ENCODE measurements around the gene ANKS1B. TPM values are rescaled to one million over a fixed set of nuclear protein-coding genes. Genes with fewer than 3 reads are reported as not detected.

Gene ANKS1B
- total RNA-seq, 2 donors from 2014 or later = 45.5 to 65.9 TPM

DNA sequence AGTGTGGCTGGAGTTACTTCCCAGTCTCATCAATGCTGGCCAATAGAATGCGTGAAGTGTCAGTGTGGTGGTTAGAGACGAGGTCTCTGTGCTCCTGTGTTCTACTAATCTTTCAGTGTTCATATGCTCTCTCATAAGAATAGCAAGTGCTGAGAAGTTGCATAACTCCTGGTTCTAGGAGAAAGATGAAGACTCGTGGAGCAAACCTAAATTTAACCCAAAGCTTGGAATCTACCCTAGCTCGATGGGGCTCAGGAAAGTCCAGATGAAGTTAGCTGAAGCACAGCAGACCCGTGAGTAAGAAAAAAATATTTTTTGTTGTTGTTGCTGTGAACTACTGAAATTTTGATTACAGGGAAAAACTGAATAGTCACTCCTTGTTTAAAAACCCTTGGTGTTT, 927.1 kb downstream of the ANKS1B start:
- H3K27ac ChIP-seq = no peak overlapping the region
- H3K4me3 ChIP-seq = no peak overlapping the region
- no peak for ATAC-seq (ENCODE audit: insufficient number of reproducible peaks, low FRiP score, low read depth)
- no peaks in the 10 kb centered on the region for H3K27me3 ChIP-seq (replicated peaks; ENCODE audit: insufficient read depth)
- H3K9me3 ChIP-seq = no peaks in the 10 kb centered on the region
- no peak for DNase-seq (ENCODE audit: low spot score)
- H3K36me3 ChIP-seq = no peaks in the 10 kb centered on the region
- no peaks in the 10 kb centered on the region for H3K4me1 ChIP-seq (ENCODE audit: control insufficient read depth in 1 of 2, low read depth in 2 of 2)
- TF ChIP-seq, protein P1, sequence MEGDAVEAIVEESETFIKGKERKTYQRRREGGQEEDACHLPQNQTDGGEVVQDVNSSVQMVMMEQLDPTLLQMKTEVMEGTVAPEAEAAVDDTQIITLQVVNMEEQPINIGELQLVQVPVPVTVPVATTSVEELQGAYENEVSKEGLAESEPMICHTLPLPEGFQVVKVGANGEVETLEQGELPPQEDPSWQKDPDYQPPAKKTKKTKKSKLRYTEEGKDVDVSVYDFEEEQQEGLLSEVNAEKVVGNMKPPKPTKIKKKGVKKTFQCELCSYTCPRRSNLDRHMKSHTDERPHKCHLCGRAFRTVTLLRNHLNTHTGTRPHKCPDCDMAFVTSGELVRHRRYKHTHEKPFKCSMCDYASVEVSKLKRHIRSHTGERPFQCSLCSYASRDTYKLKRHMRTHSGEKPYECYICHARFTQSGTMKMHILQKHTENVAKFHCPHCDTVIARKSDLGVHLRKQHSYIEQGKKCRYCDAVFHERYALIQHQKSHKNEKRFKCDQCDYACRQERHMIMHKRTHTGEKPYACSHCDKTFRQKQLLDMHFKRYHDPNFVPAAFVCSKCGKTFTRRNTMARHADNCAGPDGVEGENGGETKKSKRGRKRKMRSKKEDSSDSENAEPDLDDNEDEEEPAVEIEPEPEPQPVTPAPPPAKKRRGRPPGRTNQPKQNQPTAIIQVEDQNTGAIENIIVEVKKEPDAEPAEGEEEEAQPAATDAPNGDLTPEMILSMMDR (IDR thresholded peaks at IDR 0.05) = no peak

DNA sequence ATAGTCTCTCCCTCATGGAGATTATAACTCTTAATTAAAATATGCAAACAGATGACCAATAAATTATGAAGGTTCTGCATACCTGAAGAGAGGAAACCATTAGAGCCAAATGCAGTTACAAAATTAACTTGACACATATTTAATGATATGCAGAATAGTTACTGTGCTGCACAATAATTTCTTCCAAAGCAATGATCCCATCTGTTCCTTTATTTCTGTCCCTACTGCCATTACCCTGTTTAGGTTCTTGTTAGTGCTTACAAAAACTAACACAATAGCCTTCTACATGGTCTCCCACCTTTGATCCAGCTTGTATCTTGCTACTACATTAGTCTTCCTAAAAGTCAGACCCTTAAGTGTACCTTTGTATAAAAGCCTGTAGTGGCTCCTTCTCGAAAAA, 928.5 kb downstream of the ANKS1B start:
- TF ChIP-seq, protein P1 (IDR thresholded peaks at IDR 0.05) = no peak
- no peak overlapping the region for H3K4me3 ChIP-seq

DNA sequence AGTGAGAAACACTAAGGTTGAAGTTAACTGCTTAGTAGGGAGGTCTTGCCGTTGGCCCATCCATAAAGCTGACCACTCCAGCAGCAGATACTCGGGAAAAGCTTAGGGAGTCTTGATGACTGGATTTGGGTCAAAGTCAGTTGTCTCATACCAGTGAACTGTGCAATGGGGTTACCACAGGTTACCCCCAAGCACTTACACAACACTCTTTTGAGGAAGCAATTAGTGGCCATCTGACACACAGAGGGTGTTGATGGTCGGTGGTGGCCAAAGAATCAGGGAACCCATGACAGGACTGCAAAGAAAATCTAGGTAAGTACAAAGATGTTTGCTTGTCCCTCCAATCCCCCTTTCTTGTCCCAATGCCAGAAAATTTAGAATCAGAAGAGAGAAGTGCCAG, 929.4 kb downstream of the ANKS1B start:
- no peaks in the 10 kb centered on the region for H3K36me3 ChIP-seq
- H3K9me3 ChIP-seq = no peaks in the 10 kb centered on the region
- H3K27ac ChIP-seq = no peak overlapping the region
- TF ChIP-seq, protein P1 (IDR thresholded peaks at IDR 0.05) = no peak
- H3K4me3 ChIP-seq = no peak overlapping the region
- ATAC-seq (ENCODE audit: insufficient number of reproducible peaks, low FRiP score, low read depth) (no peak), DNase-seq (ENCODE audit: low spot score) (no peak)
- no peaks in the 10 kb centered on the region for H3K4me1 ChIP-seq (ENCODE audit: control insufficient read depth in 1 of 2, low read depth in 2 of 2)
- H3K27me3 ChIP-seq (replicated peaks; ENCODE audit: insufficient read depth) = no peaks in the 10 kb centered on the region

More for the DNA sequence above, 928.5 kb downstream of the ANKS1B start:
- no peak overlapping the region for H3K27ac ChIP-seq
- DNase-seq (ENCODE audit: low spot score) (no peak), ATAC-seq (ENCODE audit: insufficient number of reproducible peaks, low FRiP score, low read depth) (no peak)
- no peaks in the 10 kb centered on the region for H3K4me1 ChIP-seq (ENCODE audit: control insufficient read depth in 1 of 2, low read depth in 2 of 2)
- H3K27me3 ChIP-seq (replicated peaks; ENCODE audit: insufficient read depth) = no peaks in the 10 kb centered on the region
- no peaks in the 10 kb centered on the region for H3K9me3 ChIP-seq
- no peaks in the 10 kb centered on the region for H3K36me3 ChIP-seq

DNA sequence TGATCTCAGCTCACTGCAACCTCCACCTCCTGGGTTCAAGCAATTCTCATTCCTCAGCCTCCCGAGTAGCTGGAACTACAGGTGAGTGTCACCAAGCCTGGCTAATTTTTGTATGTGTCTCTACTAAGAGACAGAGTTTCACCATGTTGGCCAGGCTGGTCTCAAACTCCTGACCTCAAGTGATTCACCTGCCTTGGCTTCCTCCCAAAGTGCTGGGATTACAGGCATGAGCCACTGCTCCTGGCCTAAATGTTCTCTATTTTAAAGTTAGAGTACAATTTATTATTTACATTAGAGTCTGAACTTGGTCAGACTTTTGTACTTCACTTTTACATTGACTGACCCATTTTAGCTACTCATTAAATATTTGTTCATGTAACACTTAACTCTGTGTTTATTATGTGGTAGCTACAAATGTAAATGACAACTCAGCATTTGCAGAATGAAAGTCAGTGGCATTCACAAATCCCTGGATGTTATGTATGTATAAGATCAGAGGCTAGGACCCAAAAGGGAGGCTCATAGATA, 930.1 kb downstream of the ANKS1B start:
- Histone ChIP-seq H3K27ac (no peak overlapping the region), H3K4me3 (no peak overlapping the region), H3K27me3 (replicated peaks; ENCODE audit: insufficient read depth) (no peaks in the 10 kb centered on the region), H3K9me3 (no peaks in the 10 kb centered on the region), H3K36me3 (no peaks in the 10 kb centered on the region), H3K4me1 (ENCODE audit: control insufficient read depth in 1 of 2, low read depth in 2 of 2) (no peaks in the 10 kb centered on the region)
- TF ChIP-seq, protein P1 (IDR thresholded peaks at IDR 0.05) = no peak
- ATAC-seq (ENCODE audit: insufficient number of reproducible peaks, low FRiP score, low read depth) (no peak), DNase-seq (ENCODE audit: low spot score) (no peak)

DNA sequence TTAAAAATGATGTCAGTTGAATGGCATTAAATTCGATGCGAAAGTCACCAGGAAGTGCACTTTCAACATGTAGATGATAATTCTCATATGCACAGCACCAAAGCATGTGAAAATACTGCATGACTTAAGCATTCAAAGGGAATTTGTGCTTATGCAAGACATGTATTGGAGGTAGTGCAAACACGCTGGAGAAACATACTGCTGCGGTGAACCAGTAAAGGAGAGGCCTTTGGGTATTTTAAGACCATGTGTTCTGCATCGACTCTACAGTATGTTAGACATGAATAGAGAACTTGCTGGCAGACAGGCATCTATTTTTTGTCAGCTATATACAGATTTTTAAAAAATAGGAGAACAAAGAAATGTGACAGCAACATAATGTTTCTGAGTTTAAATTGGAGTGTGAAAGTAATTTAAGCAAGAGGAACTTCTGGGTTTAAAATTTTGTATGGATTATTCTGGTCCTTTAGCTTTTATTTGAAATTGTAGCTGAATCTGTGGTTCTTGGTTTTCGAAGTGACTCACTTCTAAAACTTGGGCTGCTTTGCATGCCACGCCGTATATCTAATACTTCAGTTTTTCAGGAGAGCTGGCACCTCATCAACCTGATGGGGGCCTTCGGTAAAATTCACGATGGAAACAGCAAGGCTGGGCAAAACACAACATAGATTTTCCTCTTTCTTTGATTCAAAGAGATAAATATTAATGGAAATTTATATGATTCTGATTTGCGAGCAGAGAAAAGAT, 930.9 kb downstream of the ANKS1B start:
- ATAC-seq (ENCODE audit: insufficient number of reproducible peaks, low FRiP score, low read depth) (no peak), DNase-seq (ENCODE audit: low spot score) (no peak)
- TF ChIP-seq, protein P1 (IDR thresholded peaks at IDR 0.05) = no peak
- Histone ChIP-seq H3K27me3 (replicated peaks; ENCODE audit: insufficient read depth) (no peaks in the 10 kb centered on the region), H3K36me3 (no peaks in the 10 kb centered on the region), H3K4me3 (no peak overlapping the region), H3K4me1 (ENCODE audit: control insufficient read depth in 1 of 2, low read depth in 2 of 2) (no peaks in the 10 kb centered on the region), H3K9me3 (no peaks in the 10 kb centered on the region), H3K27ac (no peak overlapping the region)
